B cell (primary cell): ENCODE results near the gene SUSD2.

ENCODE experiments used
- EZH2 ChIP-seq: IDR thresholded peaks from 2 replicates; pipeline ENCODE4 v1.6.1; 2012; ENCODE audit warnings: borderline replicate concordance, low read depth, mild to moderate bottlenecking, moderate library complexity, low read length; ENCODE audit not compliant: insufficient read depth, poor library complexity, severe bottlenecking
- TF ChIP-seq, protein P1 (sequence below): fragments of 200-600 bp; IDR thresholded peaks from one replicate; pipeline ENCODE4 v1.8.0; 2022; ENCODE audit warnings: antibody characterized with exemption, mild to moderate bottlenecking

DNA sequence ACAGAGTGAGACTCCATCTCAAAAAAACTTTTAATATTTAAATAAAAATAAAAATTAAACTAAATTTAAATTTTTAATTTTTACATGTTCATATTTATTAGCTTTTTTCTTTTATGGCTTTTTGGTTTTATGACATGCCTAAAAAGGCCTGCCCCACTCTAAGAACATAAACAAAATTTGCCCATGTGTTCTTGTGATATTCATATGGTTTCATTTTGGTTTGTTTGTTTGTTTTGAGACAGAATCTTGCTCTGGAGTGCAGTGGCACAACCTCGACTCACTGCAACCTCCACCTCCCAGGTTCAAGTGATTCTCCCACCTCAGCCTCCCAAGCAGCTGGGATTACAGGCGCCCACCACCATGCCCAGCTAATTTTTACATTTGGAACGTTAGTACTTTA is 27.7 kb downstream of the SUSD2 start:
- TF ChIP-seq, protein P1, sequence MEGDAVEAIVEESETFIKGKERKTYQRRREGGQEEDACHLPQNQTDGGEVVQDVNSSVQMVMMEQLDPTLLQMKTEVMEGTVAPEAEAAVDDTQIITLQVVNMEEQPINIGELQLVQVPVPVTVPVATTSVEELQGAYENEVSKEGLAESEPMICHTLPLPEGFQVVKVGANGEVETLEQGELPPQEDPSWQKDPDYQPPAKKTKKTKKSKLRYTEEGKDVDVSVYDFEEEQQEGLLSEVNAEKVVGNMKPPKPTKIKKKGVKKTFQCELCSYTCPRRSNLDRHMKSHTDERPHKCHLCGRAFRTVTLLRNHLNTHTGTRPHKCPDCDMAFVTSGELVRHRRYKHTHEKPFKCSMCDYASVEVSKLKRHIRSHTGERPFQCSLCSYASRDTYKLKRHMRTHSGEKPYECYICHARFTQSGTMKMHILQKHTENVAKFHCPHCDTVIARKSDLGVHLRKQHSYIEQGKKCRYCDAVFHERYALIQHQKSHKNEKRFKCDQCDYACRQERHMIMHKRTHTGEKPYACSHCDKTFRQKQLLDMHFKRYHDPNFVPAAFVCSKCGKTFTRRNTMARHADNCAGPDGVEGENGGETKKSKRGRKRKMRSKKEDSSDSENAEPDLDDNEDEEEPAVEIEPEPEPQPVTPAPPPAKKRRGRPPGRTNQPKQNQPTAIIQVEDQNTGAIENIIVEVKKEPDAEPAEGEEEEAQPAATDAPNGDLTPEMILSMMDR: no peak
- TF ChIP-seq EZH2: no peak
